ENCODE data around the gene MMP11. TPM values are rescaled to one million over a fixed set of nuclear protein-coding genes. Genes with fewer than 3 reads are reported as not detected.
A peak's percentile ranks its signal among the peaks of the same experiment; 100 is the strongest.

The MMP11 gene
- total and polyA plus RNA-seq, 8 donors: 0.43 to 17.6 (median 0.74) TPM

DNA sequence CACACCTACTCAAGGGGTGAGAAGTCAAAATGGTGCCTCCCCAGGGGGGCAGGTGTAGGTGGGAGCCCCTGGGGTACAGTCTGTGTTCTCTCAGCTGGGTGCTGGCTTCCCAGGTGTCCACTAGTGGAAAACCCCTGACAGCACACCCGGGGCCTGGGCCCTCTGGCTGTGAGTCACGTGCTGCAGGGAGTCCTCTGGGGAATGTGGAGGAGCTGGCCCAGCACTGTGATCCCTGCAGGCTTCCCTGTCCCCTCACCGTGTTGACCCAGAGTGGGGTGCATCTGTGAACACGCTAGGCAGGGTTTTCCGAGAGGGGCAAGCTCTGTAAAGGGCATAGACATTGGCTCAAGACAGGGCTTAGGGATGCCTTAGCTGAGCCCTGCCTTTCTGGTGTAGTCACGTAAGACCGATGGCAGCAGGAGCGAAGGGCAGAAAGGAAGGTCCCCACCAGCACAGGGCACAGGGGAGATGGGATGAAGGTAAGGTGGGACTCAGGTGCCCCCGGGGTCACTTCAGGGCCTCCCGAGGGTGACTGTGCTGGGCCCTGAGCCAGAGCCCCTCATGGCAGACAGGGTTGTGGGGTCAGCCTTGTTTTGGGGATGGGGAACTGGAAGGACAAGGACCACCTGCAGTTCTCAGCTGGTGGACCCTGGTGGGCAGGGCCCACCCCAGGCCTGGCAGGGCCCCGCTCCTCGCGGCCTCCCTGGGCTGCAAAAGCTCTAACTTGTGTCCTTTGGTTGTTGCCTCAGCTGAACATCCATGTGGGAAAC, 52.0 kb downstream of the MMP11 start:
- no peak for FAIRE-seq
- TF ChIP-seq, protein P1, sequence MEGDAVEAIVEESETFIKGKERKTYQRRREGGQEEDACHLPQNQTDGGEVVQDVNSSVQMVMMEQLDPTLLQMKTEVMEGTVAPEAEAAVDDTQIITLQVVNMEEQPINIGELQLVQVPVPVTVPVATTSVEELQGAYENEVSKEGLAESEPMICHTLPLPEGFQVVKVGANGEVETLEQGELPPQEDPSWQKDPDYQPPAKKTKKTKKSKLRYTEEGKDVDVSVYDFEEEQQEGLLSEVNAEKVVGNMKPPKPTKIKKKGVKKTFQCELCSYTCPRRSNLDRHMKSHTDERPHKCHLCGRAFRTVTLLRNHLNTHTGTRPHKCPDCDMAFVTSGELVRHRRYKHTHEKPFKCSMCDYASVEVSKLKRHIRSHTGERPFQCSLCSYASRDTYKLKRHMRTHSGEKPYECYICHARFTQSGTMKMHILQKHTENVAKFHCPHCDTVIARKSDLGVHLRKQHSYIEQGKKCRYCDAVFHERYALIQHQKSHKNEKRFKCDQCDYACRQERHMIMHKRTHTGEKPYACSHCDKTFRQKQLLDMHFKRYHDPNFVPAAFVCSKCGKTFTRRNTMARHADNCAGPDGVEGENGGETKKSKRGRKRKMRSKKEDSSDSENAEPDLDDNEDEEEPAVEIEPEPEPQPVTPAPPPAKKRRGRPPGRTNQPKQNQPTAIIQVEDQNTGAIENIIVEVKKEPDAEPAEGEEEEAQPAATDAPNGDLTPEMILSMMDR (IDR thresholded peaks at IDR 0.05): no peak
- intact Hi-C loops (cut with DNase I): no loop called here
- H3K27me3 ChIP-seq: no peaks in the 10 kb centered on the region
- WGBS, 2 donors: 86 to 94% methylated on average over 13 of the region's 13 CpGs
- H3K27ac ChIP-seq: no peak overlapping the region
- no peaks in the 10 kb centered on the region for H3K4me1 ChIP-seq
- no peaks in the 10 kb centered on the region for H3K9me3 ChIP-seq
- H3K36me3 ChIP-seq: peaks cover 5 to 53% (median 6%) of the 10 kb centered on the region in 3 donors
- no peak overlapping the region for H3K4me3 ChIP-seq
- DNase-seq: peak in 1 of 6 donors; percentile 47
- no peak for ATAC-seq

DNA sequence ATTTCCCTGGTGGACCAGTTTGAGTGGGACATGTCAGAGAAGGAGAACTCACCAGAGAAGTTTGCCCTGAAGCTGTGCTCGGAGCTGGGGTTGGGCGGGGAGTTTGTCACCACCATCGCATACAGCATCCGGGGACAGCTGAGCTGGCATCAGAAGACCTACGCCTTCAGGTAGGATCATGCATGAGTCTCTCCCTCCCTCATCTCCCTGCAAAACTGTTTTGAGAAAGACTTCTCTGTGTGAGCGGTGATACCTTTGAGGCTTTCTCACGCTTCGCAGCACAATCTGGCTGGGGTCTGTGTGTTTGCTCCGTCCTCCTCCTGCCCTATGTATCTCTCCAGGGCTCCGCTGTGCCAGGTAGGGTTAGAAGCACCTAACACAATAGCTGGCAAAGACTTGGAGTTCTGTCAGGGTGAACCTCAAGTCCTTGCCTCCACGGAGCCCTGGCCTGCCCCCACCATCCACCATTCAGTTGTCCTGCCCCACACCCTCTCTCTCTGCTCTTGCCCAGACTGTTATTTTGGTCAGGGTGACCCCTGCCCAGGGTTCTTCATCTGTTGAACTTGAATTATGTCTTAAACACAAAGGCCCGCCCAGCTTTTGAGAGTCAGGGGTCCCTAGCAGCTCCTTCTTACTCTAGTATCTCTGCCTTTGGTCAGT, 52.7 kb downstream of the MMP11 start:
- no peaks in the 10 kb centered on the region for H3K4me1 ChIP-seq
- H3K9me3 ChIP-seq: no peaks in the 10 kb centered on the region
- peak in 1 of 6 donors; percentile 21 for DNase-seq
- 90 to 100% methylated on average over 12 of the region's 12 CpGs for WGBS, 2 donors
- H3K27ac ChIP-seq: no peak overlapping the region
- H3K27me3 ChIP-seq: no peaks in the 10 kb centered on the region
- H3K36me3 ChIP-seq: peaks cover 5 to 53% (median 6%) of the 10 kb centered on the region in 3 donors
- no peak for FAIRE-seq
- TF ChIP-seq, protein P1 (IDR thresholded peaks at IDR 0.05): no peak
- H3K4me3 ChIP-seq: no peak overlapping the region
- intact Hi-C loops (cut with DNase I): no loop called here
- ATAC-seq: no peak

DNA sequence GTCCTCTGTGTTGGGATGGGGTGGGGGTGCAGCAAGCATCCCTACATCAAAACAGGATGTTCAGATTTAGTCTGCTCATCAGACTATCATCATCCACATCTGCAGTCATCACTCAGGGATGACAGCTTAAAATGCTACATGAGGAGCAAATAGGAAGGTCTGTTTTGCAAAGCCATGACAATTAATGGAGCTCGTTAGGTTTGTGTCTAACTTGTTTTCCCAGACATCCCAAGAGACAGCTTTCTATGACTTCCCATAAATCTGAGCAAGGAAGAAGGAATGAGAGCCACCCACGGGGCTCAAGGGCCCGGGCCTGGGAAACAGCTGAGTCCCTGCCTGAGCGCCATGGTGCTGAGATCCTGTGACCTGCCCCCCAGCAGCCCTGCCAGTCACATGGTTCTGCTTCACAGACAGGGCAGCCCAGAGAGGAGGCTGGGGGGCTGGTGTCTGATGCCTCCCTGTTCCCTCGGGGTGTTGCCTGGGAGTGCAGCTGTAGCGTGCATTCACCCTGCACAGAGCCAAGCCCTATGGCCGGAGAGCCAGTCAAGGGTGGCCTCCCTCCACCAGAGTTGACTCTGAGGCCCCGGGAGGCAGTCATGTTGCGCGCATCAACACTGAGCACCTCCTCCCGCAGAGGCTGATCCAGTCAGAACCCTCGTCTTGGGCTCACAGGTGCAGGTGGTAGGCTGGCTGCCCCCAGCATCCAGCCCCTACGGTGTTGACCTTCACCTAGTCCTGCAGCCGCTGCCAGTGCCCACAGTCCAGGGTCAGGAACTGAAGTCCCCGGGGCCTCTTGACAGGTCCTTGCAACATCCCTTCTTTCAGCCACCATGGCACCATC, 54.1 kb downstream of the MMP11 start:
- no peak for ATAC-seq
- 86 to 87% methylated on average over 15 of the region's 15 CpGs for WGBS, 2 donors
- no peak overlapping the region for H3K27ac ChIP-seq
- FAIRE-seq: no peak
- H3K4me1 ChIP-seq: no peaks in the 10 kb centered on the region
- H3K9me3 ChIP-seq: no peaks in the 10 kb centered on the region
- DNase-seq: no peak
- H3K27me3 ChIP-seq: no peaks in the 10 kb centered on the region
- intact Hi-C loops (cut with DNase I): no loop called here
- no peak overlapping the region for H3K4me3 ChIP-seq
- peaks cover 5 to 60% (median 6%) of the 10 kb centered on the region in 3 donors for H3K36me3 ChIP-seq
- TF ChIP-seq, protein P1 (IDR thresholded peaks at IDR 0.05): no peak

DNA sequence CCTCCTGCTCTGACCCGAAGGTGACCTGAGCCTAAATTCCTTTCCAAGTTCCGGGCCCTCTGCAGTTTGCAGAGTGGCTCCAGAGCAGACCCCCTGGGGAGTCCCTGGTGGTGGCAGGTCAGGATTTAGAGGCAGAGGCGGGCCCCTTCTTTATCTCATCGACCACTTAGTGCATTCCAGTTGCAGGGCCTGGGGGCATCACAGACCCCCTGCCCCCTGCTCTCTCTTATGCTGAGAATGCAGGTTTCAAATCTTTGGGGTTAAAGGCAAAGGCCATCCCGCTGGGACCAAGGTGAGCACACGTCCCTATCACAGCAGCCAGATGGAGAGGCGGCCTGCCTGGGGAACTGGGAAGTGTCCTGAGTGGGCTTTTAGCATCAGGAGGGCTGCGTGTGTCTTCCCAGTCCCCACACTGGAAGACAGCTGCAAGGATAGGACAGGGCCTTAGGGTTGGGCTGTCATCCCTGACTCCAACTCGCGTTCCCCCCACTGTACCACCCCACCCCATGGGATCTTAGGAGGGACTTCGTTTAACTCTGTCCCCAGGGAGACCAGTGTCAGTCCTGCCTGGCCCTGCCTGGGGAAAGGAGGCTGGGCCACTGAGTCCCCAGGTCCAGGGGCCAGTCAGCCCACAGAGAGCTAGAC, 54.8 kb downstream of the MMP11 start:
- WGBS, 2 donors: 85 to 87% methylated on average over 9 to 11 of the region's 11 CpGs
- ATAC-seq (no peak), DNase-seq (no peak), FAIRE-seq (no peak)
- H3K36me3 ChIP-seq: peaks cover 5 to 53% (median 6%) of the 10 kb centered on the region in 3 donors
- H3K4me3 ChIP-seq: no peak overlapping the region
- no peaks in the 10 kb centered on the region for H3K9me3 ChIP-seq
- intact Hi-C loops (cut with DNase I): no loop called here
- no peaks in the 10 kb centered on the region for H3K27me3 ChIP-seq
- no peaks in the 10 kb centered on the region for H3K4me1 ChIP-seq
- no peak overlapping the region for H3K27ac ChIP-seq
- TF ChIP-seq, protein P1 (IDR thresholded peaks at IDR 0.05): no peak
